ENCODE results near the gene CEACAM21.

The CEACAM21 gene

DNA sequence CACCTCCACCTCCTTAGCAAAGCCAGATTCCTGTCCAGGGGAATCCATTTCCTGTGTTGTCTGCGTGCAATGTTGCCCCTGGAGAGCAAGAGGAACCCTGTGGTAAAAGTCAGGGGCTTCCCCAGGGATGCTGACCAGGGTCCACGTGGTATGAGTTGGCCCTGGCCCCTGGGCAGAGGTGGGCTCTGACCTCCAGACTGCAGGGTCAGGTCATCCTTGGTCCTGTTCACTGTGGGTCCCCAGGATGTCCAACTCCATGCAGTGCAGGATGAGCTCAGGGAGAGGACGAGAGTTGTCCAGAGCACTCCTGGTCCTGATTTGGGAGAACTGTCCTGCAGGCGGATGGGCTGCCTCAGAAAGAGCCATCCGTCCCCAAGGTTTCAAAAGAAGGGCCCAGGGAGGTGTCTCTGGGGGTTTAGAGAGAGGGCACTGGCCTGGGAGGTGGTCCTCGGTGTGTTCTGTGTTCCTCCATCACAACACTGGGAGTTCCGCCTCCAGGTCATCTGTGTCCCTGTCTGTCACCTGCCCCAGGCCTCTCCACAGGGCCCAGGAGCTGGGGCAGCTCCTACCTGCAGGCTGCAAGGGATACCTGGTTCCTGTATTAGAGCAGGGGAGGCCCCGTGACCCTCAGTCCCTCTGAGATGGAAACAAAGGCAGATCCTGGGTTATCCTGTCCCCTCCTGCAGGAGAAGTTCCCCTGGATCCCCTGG lies 52.2 kb downstream of the CEACAM21 start:
- H3K4me3 ChIP-seq (replicated peaks in 1 of 2; ENCODE audit: low read depth in 2 of 2, low read length in 2 of 2): no peak overlapping the region
- no peak for DNase-seq (ENCODE audit: low read depth in 2 of 2)

More for the DNA sequence above, 52.2 kb downstream of the CEACAM21 start:
- TF ChIP-seq, protein P1, sequence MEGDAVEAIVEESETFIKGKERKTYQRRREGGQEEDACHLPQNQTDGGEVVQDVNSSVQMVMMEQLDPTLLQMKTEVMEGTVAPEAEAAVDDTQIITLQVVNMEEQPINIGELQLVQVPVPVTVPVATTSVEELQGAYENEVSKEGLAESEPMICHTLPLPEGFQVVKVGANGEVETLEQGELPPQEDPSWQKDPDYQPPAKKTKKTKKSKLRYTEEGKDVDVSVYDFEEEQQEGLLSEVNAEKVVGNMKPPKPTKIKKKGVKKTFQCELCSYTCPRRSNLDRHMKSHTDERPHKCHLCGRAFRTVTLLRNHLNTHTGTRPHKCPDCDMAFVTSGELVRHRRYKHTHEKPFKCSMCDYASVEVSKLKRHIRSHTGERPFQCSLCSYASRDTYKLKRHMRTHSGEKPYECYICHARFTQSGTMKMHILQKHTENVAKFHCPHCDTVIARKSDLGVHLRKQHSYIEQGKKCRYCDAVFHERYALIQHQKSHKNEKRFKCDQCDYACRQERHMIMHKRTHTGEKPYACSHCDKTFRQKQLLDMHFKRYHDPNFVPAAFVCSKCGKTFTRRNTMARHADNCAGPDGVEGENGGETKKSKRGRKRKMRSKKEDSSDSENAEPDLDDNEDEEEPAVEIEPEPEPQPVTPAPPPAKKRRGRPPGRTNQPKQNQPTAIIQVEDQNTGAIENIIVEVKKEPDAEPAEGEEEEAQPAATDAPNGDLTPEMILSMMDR (IDR thresholded peaks at IDR 0.05; ENCODE audit: low read depth, low read length): no peak

Data from cardiac fibroblast (primary cell).